Left forelimb (tissue), 1 donor: ENCODE results near the gene LTB4R2.
"Not testable (repeated sequence)": the region's sequence is repeated elsewhere in the genome, so short reads cannot be mapped to it uniquely, and the experiment has no call there.

ENCODE experiments used
- DNase-seq: peaks from one replicate; pipeline ENCODE4 v3.0.0-alpha.2; 2018; ENCODE audit warnings: low spot score

LTB4R2 gene

DNA sequence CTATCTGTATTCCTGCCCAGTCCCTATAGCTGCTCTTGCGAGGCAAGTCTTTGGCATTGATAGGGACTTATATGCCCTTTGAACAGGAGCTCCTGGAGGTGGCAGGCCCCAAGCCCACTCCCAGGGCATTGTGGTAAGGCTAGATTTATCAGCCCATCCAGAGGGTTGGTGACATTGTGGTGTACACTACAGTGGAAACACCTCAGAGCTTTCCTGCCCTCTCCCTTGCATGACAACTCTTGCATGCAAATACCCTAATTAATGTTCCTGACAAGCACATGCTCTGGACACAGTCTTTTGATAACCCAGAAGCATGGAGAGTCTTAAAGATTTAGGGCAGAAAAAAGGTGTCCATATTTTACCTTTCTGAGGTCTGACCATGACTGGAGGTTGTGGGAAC, 30.7 kb downstream of the LTB4R2 start:
- DNase-seq: no peak

- DNase-seq: no peak
Measured at GRCh38 chr14:24342889-24343288, 32.9 kb downstream of the LTB4R2 start.

GRCh38 chr14:24343795-24344660, 34.1 kb downstream of the LTB4R2 start:
- DNase-seq: no peak

GRCh38 chr14:24347134-24347533, 37.2 kb downstream of the LTB4R2 start:
- no peak for DNase-seq

GRCh38 chr14:24348186-24348585, 38.2 kb downstream of the LTB4R2 start:
- DNase-seq: no peak

- no peak for DNase-seq
Measured at GRCh38 chr14:24349742-24350141, 39.8 kb downstream of the LTB4R2 start.

GRCh38 chr14:24351517-24351916, 41.6 kb downstream of the LTB4R2 start:
- no peak for DNase-seq

DNA sequence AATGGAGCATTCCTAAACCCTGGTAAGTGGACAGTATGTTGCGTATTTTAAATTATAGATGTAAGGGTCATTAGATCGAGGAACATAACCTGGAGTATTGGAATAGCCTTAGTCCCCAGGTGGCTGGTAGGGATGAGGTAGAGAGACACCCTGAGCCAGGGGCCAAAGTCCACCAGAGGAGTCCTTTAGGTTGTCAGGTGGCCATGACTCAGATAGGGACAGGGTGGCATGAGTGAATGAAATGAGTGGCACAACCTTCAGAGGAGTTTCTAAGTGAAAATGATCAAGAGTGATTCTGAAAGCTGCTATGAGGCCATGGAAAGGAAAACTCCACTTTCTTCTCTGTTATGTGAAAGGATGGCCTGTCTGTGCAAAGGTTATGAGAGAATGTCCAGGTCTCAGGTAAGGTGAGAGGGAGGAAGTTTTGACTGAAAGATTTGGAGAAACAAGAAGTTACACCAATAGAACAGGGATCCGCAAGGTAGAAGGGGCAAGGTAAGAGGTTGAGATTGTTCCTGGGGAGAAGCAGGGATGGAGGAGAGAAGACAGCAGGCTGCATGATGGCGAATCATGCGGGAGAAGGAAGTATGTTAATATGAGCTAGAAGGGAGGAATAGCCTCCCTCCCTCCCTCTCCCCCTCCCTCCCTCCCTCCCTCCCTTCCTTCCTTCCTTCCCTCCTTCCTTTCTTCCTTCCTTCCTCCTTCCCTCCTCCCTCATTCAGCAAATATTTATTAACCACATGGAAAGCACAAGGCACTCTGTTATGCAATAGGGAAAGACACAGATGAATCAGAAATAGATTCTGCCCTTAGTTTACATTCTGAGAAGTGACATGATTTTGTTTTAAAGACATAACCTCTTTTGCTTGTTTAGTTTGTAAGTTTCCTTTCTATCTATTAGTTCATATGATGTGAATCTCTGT, 43.9 kb downstream of the LTB4R2 start:
- DNase-seq: no peak

DNA sequence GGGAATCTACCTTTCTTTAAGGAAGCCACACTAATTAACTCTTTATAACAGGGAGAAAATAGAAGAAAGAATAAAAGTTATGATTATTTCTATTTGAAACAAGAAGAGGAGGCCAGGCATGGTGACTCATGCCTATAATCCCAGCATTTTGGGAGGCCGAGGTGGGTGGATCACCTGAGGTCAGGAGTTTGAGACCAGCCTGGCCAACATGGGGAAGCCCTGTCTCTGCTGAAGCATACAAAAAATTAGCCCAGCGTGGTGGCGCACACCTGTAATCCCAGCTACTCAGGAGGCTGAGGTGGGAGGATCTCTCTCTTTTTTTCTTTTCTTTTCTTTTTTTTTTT, 44.5 kb downstream of the LTB4R2 start:
- DNase-seq: not testable (repeated sequence)

DNA sequence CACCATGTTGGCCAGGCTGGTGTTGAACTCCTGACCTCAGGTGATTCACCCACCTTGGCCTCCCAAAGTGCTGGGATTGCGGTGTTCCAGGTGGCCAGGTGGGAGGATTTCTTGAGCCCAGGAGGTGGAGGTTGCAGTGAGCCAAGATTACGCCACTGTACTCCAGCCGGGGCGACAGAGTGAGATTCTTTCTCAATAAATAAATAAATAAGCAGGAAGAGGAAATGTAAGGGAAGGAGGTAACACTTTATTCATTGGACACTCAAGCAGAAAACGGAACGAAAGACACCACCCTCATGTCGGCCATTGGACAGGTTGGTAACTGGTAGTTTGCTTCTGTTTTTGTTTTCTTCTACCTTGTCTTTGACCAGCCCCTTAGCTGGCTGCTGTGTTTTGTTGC, 45.1 kb downstream of the LTB4R2 start:
- no peak for DNase-seq

GRCh38 chr14:24356208-24356607, 46.3 kb downstream of the LTB4R2 start:
- no peak for DNase-seq

DNA sequence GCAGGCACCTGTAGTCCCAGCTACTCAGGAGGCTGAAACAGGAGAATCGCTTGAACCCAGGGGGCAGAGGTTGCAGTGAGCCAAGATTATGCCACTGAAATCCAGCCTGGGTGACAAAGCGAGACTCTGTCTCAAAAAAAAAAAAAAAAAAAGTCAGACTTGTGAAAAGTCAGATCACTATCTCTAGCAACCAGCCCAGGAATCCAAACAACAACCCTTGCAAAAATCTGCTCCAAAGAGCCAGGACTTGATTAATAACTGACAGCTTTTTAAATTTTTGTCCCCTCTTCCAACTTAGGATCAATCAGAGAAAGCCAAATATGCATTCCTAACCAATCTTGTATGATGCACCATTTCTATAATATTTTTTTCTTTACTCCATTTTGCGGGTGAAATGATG, 50.3 kb downstream of the LTB4R2 start:
- no peak for DNase-seq

DNA sequence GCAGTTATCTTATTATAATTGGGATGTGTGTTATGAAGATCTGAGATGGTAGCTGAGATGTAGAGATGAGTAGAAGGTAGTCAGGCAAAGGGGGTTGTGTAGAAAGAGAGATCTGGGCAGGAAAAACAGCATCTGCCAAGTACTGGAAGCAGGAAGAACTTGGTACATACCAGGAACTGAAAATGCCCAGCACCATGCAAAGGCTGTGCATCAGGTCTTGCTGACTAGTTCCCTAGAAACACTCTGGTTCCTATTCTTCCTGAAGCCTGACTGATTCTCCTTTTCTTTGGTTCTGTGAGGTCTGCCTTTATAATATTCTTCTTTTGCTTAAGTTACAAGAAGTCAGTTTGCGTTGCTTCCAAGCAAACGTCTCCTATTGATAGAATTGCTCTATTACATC, 51.4 kb downstream of the LTB4R2 start:
- DNase-seq: no peak
